ENCODE measurements around the gene PTDSS2.
"Not testable (repeated sequence)": the region's sequence is repeated elsewhere in the genome, so short reads cannot be mapped to it uniquely, and the experiment has no call there.

GRCh38 chr11:401196-401595, 48.9 kb upstream of the PTDSS2 start:
- not testable (repeated sequence) for TF ChIP-seq CTCF, EZH2phosphoT487 (IDR thresholded peaks at IDR 0.05; ENCODE audit: low read length)
